Measurements from ENCODE around the gene PLEKHA1.

- TF ChIP-seq GATA2 (IDR thresholded peaks at IDR 0.05; ENCODE audit: low read depth, low read length) (no peak), GATA3 (IDR thresholded peaks at IDR 0.05; ENCODE audit: low read depth, low read length) (no peak)
These were observed 47.2 kb downstream of the PLEKHA1 start for GRCh38 chr10:122421742-122422141.
